ENCODE data around the gene VRK1. TPM values are rescaled to one million over a fixed set of nuclear protein-coding genes. Genes with fewer than 3 reads are reported as not detected.
A peak's percentile ranks its signal among the peaks of the same experiment; 100 is the strongest.

Gene VRK1
- polyA plus RNA-seq, 4 donors = 4.0 to 17.5 (median 9.2) TPM

GRCh38 chr14:96839251-96839650, 42.1 kb downstream of the VRK1 start:
- H3K9me3 ChIP-seq (ENCODE audit: control insufficient read depth in 2 of 2, insufficient read depth in 1 of 2, low read depth in 1 of 2, low read length in 1 of 2) = no peaks in the 10 kb centered on the region
- FAIRE-seq = no peak
- 89 to 95% (median 93%) methylated on average over 2 of the region's 2 CpGs for WGBS, 3 donors
- H3K27me3 ChIP-seq (ENCODE audit: control insufficient read depth in 3 of 3, insufficient read depth in 3 of 3, low read length in 3 of 3) = no peaks in the 10 kb centered on the region
- no peak overlapping the region for H3K27ac ChIP-seq (ENCODE audit: low read depth in 1 of 3, low read length in 2 of 3)
- no peak for DNase-seq
- H3K36me3 ChIP-seq (ENCODE audit: control insufficient read depth in 3 of 3, insufficient read depth in 2 of 3, low read depth in 1 of 3, low read length in 3 of 3) = peaks cover 1 to 8% (median 5%) of the 10 kb centered on the region in 3 donors
- H3K4me3 ChIP-seq (ENCODE audit: low read depth in 1 of 3, low read length in 3 of 3) = no peak overlapping the region
- no peaks in the 10 kb centered on the region for H3K4me1 ChIP-seq (ENCODE audit: control insufficient read depth in 3 of 3, insufficient read depth in 2 of 3, low read depth in 1 of 3, low read length in 2 of 3)

GRCh38 chr14:96843137-96843536, 46.0 kb downstream of the VRK1 start:
- peaks cover 1 to 3% (median 2%) of the 10 kb centered on the region in 3 donors for H3K36me3 ChIP-seq (ENCODE audit: control insufficient read depth in 3 of 3, insufficient read depth in 2 of 3, low read depth in 1 of 3, low read length in 3 of 3)
- H3K9me3 ChIP-seq (ENCODE audit: control insufficient read depth in 2 of 2, insufficient read depth in 1 of 2, low read depth in 1 of 2, low read length in 1 of 2) = no peaks in the 10 kb centered on the region
- H3K27ac ChIP-seq (ENCODE audit: low read depth in 1 of 3, low read length in 2 of 3) = no peak overlapping the region
- no peak overlapping the region for H3K4me3 ChIP-seq (ENCODE audit: low read depth in 1 of 3, low read length in 3 of 3)
- no peak for DNase-seq
- no peak for FAIRE-seq
- H3K4me1 ChIP-seq (ENCODE audit: control insufficient read depth in 3 of 3, insufficient read depth in 2 of 3, low read depth in 1 of 3, low read length in 2 of 3) = no peaks in the 10 kb centered on the region
- H3K27me3 ChIP-seq (ENCODE audit: control insufficient read depth in 3 of 3, insufficient read depth in 3 of 3, low read length in 3 of 3) = no peaks in the 10 kb centered on the region

- Histone ChIP-seq H3K27me3 (ENCODE audit: control insufficient read depth in 3 of 3, insufficient read depth in 3 of 3, low read length in 3 of 3) (no peaks in the 10 kb centered on the region), H3K4me3 (ENCODE audit: low read depth in 1 of 3, low read length in 3 of 3) (no peak overlapping the region), H3K27ac (ENCODE audit: low read depth in 1 of 3, low read length in 2 of 3) (no peak overlapping the region), H3K4me1 (ENCODE audit: control insufficient read depth in 3 of 3, insufficient read depth in 2 of 3, low read depth in 1 of 3, low read length in 2 of 3) (no peaks in the 10 kb centered on the region), H3K36me3 (ENCODE audit: control insufficient read depth in 3 of 3, insufficient read depth in 2 of 3, low read depth in 1 of 3, low read length in 3 of 3) (peaks cover 1 to 3% (median 2%) of the 10 kb centered on the region in 3 donors), H3K9me3 (ENCODE audit: control insufficient read depth in 2 of 2, insufficient read depth in 1 of 2, low read depth in 1 of 2, low read length in 1 of 2) (no peaks in the 10 kb centered on the region)
- WGBS, 3 donors = 86 to 95% (median 88%) methylated on average over 1 of the region's 1 CpG
- DNase-seq = no peak
- FAIRE-seq = no peak
These were observed 47.8 kb downstream of the VRK1 start for GRCh38 chr14:96844857-96845570.

- Histone ChIP-seq H3K9me3 (ENCODE audit: control insufficient read depth in 2 of 2, insufficient read depth in 1 of 2, low read depth in 1 of 2, low read length in 1 of 2) (no peaks in the 10 kb centered on the region), H3K27ac (ENCODE audit: low read depth in 1 of 3, low read length in 2 of 3) (no peak overlapping the region), H3K4me1 (ENCODE audit: control insufficient read depth in 3 of 3, insufficient read depth in 2 of 3, low read depth in 1 of 3, low read length in 2 of 3) (no peaks in the 10 kb centered on the region), H3K4me3 (ENCODE audit: low read depth in 1 of 3, low read length in 3 of 3) (no peak overlapping the region), H3K36me3 (ENCODE audit: control insufficient read depth in 3 of 3, insufficient read depth in 2 of 3, low read depth in 1 of 3, low read length in 3 of 3) (peaks cover 0 to 2% (median 1%) of the 10 kb centered on the region in 3 donors), H3K27me3 (ENCODE audit: control insufficient read depth in 3 of 3, insufficient read depth in 3 of 3, low read length in 3 of 3) (no peaks in the 10 kb centered on the region)
- FAIRE-seq (no peak), DNase-seq (no peak)
- WGBS, 3 donors = 77 to 93% (median 88%) methylated on average over 1 of the region's 1 CpG
These were observed 50.3 kb downstream of the VRK1 start for GRCh38 chr14:96847451-96847850.

- Histone ChIP-seq H3K4me3 (ENCODE audit: low read depth in 1 of 3, low read length in 3 of 3) (no peak overlapping the region), H3K27ac (ENCODE audit: low read depth in 1 of 3, low read length in 2 of 3) (no peak overlapping the region), H3K36me3 (ENCODE audit: control insufficient read depth in 3 of 3, insufficient read depth in 2 of 3, low read depth in 1 of 3, low read length in 3 of 3) (peaks cover 0 to 2% (median 0%) of the 10 kb centered on the region in 3 donors), H3K27me3 (ENCODE audit: control insufficient read depth in 3 of 3, insufficient read depth in 3 of 3, low read length in 3 of 3) (no peaks in the 10 kb centered on the region), H3K4me1 (ENCODE audit: control insufficient read depth in 3 of 3, insufficient read depth in 2 of 3, low read depth in 1 of 3, low read length in 2 of 3) (no peaks in the 10 kb centered on the region), H3K9me3 (ENCODE audit: control insufficient read depth in 2 of 2, insufficient read depth in 1 of 2, low read depth in 1 of 2, low read length in 1 of 2) (no peaks in the 10 kb centered on the region)
- FAIRE-seq (no peak), DNase-seq (peak; percentile 2 to 7)
- 43 to 82% (median 60%) methylated on average over 4 of the region's 4 CpGs for WGBS, 3 donors
These were observed 50.8 kb downstream of the VRK1 start for GRCh38 chr14:96848011-96848410.

GRCh38 chr14:96849733-96850132, 52.6 kb downstream of the VRK1 start:
- Histone ChIP-seq H3K4me3 (ENCODE audit: low read depth in 1 of 3, low read length in 3 of 3) (no peak overlapping the region), H3K36me3 (ENCODE audit: control insufficient read depth in 3 of 3, insufficient read depth in 2 of 3, low read depth in 1 of 3, low read length in 3 of 3) (peaks cover 0 to 2% (median 0%) of the 10 kb centered on the region in 3 donors), H3K9me3 (ENCODE audit: control insufficient read depth in 2 of 2, insufficient read depth in 1 of 2, low read depth in 1 of 2, low read length in 1 of 2) (no peaks in the 10 kb centered on the region), H3K27me3 (ENCODE audit: control insufficient read depth in 3 of 3, insufficient read depth in 3 of 3, low read length in 3 of 3) (no peaks in the 10 kb centered on the region), H3K4me1 (ENCODE audit: control insufficient read depth in 3 of 3, insufficient read depth in 2 of 3, low read depth in 1 of 3, low read length in 2 of 3) (no peaks in the 10 kb centered on the region), H3K27ac (ENCODE audit: low read depth in 1 of 3, low read length in 2 of 3) (no peak overlapping the region)
- DNase-seq (peak in 1 of 2 donors; percentile 8), FAIRE-seq (no peak)

GRCh38 chr14:96851694-96852381, 54.7 kb downstream of the VRK1 start:
- Histone ChIP-seq H3K4me3 (ENCODE audit: low read depth in 1 of 3, low read length in 3 of 3) (no peak overlapping the region), H3K27me3 (ENCODE audit: control insufficient read depth in 3 of 3, insufficient read depth in 3 of 3, low read length in 3 of 3) (no peaks in the 10 kb centered on the region), H3K27ac (ENCODE audit: low read depth in 1 of 3, low read length in 2 of 3) (no peak overlapping the region), H3K9me3 (ENCODE audit: control insufficient read depth in 2 of 2, insufficient read depth in 1 of 2, low read depth in 1 of 2, low read length in 1 of 2) (no peaks in the 10 kb centered on the region), H3K36me3 (ENCODE audit: control insufficient read depth in 3 of 3, insufficient read depth in 2 of 3, low read depth in 1 of 3, low read length in 3 of 3) (peaks cover 0 to 3% (median 2%) of the 10 kb centered on the region in 3 donors), H3K4me1 (ENCODE audit: control insufficient read depth in 3 of 3, insufficient read depth in 2 of 3, low read depth in 1 of 3, low read length in 2 of 3) (no peaks in the 10 kb centered on the region)
- DNase-seq (no peak), FAIRE-seq (no peak)
- WGBS, 3 donors = 85 to 93% (median 88%) methylated on average over 4 of the region's 4 CpGs

- peaks cover 0 to 6% (median 0%) of the 10 kb centered on the region in 3 donors for H3K36me3 ChIP-seq (ENCODE audit: control insufficient read depth in 3 of 3, insufficient read depth in 2 of 3, low read depth in 1 of 3, low read length in 3 of 3)
- H3K4me3 ChIP-seq (ENCODE audit: low read depth in 1 of 3, low read length in 3 of 3) = no peak overlapping the region
- no peak overlapping the region for H3K27ac ChIP-seq (ENCODE audit: low read depth in 1 of 3, low read length in 2 of 3)
- H3K9me3 ChIP-seq (ENCODE audit: control insufficient read depth in 2 of 2, insufficient read depth in 1 of 2, low read depth in 1 of 2, low read length in 1 of 2) = no peaks in the 10 kb centered on the region
- no peaks in the 10 kb centered on the region for H3K4me1 ChIP-seq (ENCODE audit: control insufficient read depth in 3 of 3, insufficient read depth in 2 of 3, low read depth in 1 of 3, low read length in 2 of 3)
- H3K27me3 ChIP-seq (ENCODE audit: control insufficient read depth in 3 of 3, insufficient read depth in 3 of 3, low read length in 3 of 3) = no peaks in the 10 kb centered on the region
- WGBS, 3 donors = 61 to 63% (median 62%) methylated on average over 4 of the region's 4 CpGs
- DNase-seq (peak; percentile 34 to 35), FAIRE-seq (no peak)
These were observed 55.7 kb downstream of the VRK1 start for GRCh38 chr14:96852823-96853422.
